Measurements from ENCODE around the gene STOX2.

STOX2 gene

DNA sequence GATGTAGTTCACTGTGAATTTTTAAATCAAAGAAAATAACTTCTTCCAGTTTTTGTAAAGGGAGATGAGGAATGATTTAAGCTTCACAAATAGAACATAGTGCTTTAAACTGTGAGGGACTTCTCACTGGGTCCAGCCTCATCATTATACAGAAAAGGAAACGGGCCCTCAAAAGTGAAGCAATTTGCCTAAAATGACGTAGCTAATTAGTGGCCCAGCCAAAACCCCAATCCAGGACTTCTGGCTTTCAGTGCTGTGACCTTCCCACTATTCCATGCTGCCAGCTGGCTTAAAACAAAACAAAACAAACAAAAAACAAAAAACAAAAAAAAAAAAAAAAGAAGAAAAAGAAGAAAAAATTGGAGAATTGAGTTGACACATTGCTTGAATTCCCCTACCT lies 45.0 kb upstream of the STOX2 start:
- TF ChIP-seq YY1 (IDR thresholded peaks at IDR 0.05; ENCODE audit: low read depth), result no peak
- no peak for TF ChIP-seq TEAD4 (IDR thresholded peaks at IDR 0.05)

DNA sequence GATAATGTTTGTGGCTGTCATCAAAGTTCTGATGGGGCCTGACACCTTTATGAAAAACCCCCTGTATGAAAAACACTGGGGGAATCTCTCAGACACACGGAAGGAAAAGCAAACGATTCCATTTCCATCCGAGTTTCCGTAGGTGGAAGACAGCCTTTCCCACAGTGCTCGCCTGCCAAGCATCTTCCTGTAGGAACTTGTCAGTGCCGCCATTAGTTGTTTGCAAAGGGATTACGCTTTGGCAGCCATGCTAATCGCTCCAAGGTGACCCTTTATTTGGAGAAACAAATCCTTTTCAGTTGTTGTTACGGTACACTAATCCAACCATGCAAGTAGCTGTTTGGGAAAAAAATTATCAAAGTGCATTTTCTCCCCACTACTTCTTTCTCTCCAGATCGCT lies 44.4 kb upstream of the STOX2 start:
- TF ChIP-seq RAD21 (IDR thresholded peaks at IDR 0.05; ENCODE audit: low read depth) (no peak), YY1 (IDR thresholded peaks at IDR 0.05; ENCODE audit: low read depth) (no peak), TEAD4 (IDR thresholded peaks at IDR 0.05) (no peak), CEBPB (IDR thresholded peaks at IDR 0.05) (no peak), CREB1 (IDR thresholded peaks at IDR 0.05; ENCODE audit: low read depth) (no peak), FOXM1 (IDR thresholded peaks at IDR 0.05; ENCODE audit: borderline replicate concordance, low read depth) (no peak), TAF1 (IDR thresholded peaks at IDR 0.05; ENCODE audit: low read depth) (no peak), NFIC (IDR thresholded peaks at IDR 0.05) (no peak), TCF12 (IDR thresholded peaks at IDR 0.05; ENCODE audit: low read depth) (no peak)
- TF ChIP-seq, protein P1, sequence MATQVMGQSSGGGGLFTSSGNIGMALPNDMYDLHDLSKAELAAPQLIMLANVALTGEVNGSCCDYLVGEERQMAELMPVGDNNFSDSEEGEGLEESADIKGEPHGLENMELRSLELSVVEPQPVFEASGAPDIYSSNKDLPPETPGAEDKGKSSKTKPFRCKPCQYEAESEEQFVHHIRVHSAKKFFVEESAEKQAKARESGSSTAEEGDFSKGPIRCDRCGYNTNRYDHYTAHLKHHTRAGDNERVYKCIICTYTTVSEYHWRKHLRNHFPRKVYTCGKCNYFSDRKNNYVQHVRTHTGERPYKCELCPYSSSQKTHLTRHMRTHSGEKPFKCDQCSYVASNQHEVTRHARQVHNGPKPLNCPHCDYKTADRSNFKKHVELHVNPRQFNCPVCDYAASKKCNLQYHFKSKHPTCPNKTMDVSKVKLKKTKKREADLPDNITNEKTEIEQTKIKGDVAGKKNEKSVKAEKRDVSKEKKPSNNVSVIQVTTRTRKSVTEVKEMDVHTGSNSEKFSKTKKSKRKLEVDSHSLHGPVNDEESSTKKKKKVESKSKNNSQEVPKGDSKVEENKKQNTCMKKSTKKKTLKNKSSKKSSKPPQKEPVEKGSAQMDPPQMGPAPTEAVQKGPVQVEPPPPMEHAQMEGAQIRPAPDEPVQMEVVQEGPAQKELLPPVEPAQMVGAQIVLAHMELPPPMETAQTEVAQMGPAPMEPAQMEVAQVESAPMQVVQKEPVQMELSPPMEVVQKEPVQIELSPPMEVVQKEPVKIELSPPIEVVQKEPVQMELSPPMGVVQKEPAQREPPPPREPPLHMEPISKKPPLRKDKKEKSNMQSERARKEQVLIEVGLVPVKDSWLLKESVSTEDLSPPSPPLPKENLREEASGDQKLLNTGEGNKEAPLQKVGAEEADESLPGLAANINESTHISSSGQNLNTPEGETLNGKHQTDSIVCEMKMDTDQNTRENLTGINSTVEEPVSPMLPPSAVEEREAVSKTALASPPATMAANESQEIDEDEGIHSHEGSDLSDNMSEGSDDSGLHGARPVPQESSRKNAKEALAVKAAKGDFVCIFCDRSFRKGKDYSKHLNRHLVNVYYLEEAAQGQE (IDR thresholded peaks at IDR 0.05; ENCODE audit: low read depth), result no peak
- TF ChIP-seq, protein P2, sequence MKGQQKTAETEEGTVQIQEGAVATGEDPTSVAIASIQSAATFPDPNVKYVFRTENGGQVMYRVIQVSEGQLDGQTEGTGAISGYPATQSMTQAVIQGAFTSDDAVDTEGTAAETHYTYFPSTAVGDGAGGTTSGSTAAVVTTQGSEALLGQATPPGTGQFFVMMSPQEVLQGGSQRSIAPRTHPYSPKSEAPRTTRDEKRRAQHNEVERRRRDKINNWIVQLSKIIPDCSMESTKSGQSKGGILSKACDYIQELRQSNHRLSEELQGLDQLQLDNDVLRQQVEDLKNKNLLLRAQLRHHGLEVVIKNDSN (IDR thresholded peaks at IDR 0.05), result no peak

DNA sequence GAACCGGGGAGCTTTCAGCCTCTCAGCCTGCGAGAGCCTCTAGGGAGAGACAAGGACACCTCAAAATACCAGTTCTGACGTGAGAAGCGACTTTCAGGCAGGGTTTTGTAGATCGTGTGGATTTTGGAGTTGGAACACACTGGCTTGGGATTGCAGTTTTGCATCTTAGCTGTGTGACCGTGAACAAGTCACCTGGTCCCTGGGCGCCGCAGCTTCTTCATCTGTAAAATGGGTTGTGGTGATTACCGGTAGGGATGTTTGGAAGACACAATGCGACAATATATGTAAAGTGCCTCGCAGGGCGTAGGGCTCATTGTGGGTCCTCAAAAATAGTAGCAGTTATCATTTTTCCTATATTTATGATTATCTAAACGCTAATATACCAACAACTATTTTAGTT lies 43.7 kb upstream of the STOX2 start:
- TF ChIP-seq ZBTB7A (IDR thresholded peaks at IDR 0.05; ENCODE audit: low read depth) (no peak), EP300 (IDR thresholded peaks at IDR 0.05; ENCODE audit: borderline replicate concordance) (no peak)
- TF ChIP-seq, protein P2 (IDR thresholded peaks at IDR 0.05), result no peak

DNA sequence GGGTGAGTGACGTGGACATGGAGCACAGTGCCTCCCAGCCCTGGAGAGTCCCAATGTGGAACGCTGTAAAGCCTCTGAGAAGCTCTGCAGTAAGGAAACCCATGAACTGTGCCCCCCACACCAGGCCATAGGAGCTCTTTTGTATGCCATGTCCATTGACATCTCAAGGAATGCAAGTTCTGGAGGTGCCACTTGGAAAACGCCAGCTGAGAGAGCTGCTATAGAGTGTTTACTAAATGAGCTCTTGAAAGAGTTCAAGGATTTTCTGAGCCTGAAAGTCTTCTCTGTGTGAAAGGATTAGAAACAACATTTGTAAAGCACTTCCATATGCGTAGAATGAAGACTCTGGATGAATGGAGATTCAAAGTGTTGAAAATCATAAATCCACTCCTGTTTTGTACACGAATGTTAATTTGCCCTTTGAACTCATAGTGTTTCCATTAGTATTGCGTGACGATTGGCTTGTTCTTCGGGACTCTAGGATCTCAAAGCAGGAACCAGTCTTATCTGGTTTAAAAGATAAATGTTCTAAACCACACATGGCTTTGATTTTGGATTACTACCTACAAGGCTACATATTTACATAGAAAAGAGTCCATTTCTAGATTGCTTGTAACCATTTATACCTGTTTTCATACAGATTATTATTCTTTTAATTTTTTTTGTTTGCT lies 41.8 kb upstream of the STOX2 start:
- no peak for TF ChIP-seq TEAD4 (IDR thresholded peaks at IDR 0.05)
- no peak for TF ChIP-seq FOXM1 (IDR thresholded peaks at IDR 0.05; ENCODE audit: borderline replicate concordance, low read depth)
- TF ChIP-seq TAF1 (IDR thresholded peaks at IDR 0.05; ENCODE audit: low read depth), result no peak
- TF ChIP-seq, protein P1 (IDR thresholded peaks at IDR 0.05; ENCODE audit: low read depth), result no peak
- no peak for TF ChIP-seq YY1 (IDR thresholded peaks at IDR 0.05; ENCODE audit: low read depth)
- no peak for TF ChIP-seq EP300 (IDR thresholded peaks at IDR 0.05; ENCODE audit: borderline replicate concordance)
- no peak for TF ChIP-seq NFIC (IDR thresholded peaks at IDR 0.05)
- no peak for TF ChIP-seq CEBPB (IDR thresholded peaks at IDR 0.05)
- TF ChIP-seq TCF12 (IDR thresholded peaks at IDR 0.05; ENCODE audit: low read depth), result no peak
- TF ChIP-seq CREB1 (IDR thresholded peaks at IDR 0.05; ENCODE audit: low read depth), result no peak
- TF ChIP-seq ZBTB7A (IDR thresholded peaks at IDR 0.05; ENCODE audit: low read depth), result no peak
- no peak for TF ChIP-seq RAD21 (IDR thresholded peaks at IDR 0.05; ENCODE audit: low read depth)
- TF ChIP-seq, protein P3, sequence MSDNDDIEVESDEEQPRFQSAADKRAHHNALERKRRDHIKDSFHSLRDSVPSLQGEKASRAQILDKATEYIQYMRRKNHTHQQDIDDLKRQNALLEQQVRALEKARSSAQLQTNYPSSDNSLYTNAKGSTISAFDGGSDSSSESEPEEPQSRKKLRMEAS (IDR thresholded peaks at IDR 0.05), result no peak
- TF ChIP-seq, protein P2 (IDR thresholded peaks at IDR 0.05), result no peak
- no peak for TF ChIP-seq EGR1 (IDR thresholded peaks at IDR 0.05)

DNA sequence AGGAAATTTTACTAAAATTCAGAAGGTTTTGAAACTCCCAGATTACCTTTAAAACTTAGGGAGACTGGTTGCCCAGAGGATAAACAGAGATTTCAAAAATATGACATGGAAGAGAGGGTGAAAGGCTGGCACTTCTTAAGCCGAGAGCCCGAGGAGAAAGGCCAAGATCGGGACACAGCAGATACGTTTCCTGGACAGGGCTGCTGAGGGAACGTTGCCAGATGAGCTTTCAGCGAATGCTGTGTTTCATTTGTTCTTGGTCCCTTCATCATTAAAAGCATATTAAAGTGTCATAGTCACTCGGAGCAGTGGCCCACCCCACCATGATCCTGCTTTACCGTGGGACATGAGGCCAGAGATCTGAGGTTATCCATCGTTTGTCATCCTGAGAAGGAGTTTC lies 37.9 kb upstream of the STOX2 start:
- TF ChIP-seq YY1 (IDR thresholded peaks at IDR 0.05; ENCODE audit: low read depth) (no peak), FOXM1 (IDR thresholded peaks at IDR 0.05; ENCODE audit: borderline replicate concordance, low read depth) (no peak), TCF12 (IDR thresholded peaks at IDR 0.05; ENCODE audit: low read depth) (no peak), TEAD4 (IDR thresholded peaks at IDR 0.05) (no peak), EGR1 (IDR thresholded peaks at IDR 0.05) (no peak), CEBPB (IDR thresholded peaks at IDR 0.05) (no peak), TAF1 (IDR thresholded peaks at IDR 0.05; ENCODE audit: low read depth) (no peak), EP300 (IDR thresholded peaks at IDR 0.05; ENCODE audit: borderline replicate concordance) (no peak), RAD21 (IDR thresholded peaks at IDR 0.05; ENCODE audit: low read depth) (no peak), CREB1 (IDR thresholded peaks at IDR 0.05; ENCODE audit: low read depth) (no peak)
- TF ChIP-seq, protein P1 (IDR thresholded peaks at IDR 0.05; ENCODE audit: low read depth), result no peak

Measured in Ishikawa (cell line).